NCI-H2081 (cell line): ENCODE measurements around the gene FHOD3.
A peak's percentile ranks its signal among the peaks of the same experiment; 100 is the strongest.

ENCODE experiments used
- DNase-seq, 2 experiments: peaks; one replicate each; lab custom pipeline; 2025; lab: John Stamatoyannopoulos, UW

Gene FHOD3

DNA sequence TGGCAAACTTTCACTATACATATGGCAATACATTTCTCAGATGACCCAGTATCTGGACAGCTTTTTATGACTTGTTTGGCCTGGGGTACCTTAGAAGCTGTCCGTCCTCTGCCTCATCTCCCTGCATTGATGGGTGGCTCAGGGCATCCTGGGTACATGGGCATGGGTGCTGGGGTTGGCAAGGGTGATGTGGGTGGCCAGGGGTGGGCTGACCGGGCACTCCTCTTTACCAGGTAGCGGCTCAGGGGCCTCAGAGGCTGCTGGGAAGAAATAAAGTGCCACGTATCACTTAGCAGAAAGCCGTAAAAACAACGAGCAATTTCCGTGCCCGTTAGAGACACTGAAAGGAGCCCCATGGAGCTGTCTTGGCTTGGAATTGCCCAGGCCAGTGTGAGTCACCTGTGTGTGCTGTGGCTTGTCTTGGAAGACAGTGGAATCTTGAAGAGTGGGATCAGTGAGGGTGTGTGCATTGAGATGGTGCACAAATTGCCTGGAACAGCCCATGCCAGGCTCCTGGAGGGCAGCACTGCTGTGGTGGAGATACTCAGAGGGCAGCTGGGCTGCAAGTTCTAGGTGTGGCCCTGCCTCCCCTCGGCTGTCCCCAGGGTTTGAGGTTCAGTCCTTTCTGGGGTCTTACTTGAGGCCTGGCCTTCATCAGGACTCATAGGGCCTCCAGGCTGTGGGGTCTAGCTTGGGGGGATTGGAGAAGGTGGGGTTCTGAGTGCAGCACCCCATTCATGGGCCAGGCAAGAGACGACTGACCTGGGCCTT lies 88.8 kb downstream of the FHOD3 start:
- DNase-seq: no peak

DNA sequence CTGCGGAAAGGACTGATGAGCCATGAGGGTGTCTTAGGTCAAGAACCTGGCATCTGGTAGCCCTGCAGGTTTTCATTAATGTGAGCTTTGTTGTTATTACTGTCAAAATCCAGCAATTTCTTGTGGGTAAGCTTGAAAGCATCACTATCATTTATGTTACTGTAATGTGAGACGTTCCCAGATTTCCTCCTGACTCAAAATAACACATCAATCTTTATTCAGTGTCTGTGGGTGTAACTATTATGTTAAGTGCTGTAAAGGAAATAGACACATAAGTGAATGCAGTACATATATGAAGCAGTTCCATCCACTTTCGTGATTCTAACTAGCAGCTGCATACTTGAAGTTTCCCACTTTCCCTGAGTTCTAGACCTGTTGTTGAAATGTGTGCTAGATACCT lies 89.8 kb downstream of the FHOD3 start:
- no peak for DNase-seq

DNA sequence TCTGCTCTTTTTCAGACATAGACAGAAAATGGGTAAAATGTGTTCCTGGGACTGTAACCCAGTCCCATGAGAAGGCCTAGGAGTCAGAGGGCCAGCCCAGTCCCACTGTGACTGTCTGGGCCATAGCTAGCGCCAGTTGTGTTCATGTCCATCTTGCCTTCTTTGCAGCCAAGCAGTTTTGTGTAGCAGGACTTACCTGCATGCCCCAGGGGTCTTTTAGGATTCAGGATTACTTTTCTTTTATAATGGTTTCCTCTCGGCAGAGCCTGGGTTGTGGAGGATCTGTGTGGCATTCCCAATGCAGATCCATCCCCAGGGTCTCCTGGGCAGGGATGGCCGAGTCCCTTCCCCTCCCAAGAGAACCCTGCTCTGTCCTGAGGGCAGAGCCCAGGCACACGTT lies 90.8 kb downstream of the FHOD3 start:
- no peak for DNase-seq

DNA sequence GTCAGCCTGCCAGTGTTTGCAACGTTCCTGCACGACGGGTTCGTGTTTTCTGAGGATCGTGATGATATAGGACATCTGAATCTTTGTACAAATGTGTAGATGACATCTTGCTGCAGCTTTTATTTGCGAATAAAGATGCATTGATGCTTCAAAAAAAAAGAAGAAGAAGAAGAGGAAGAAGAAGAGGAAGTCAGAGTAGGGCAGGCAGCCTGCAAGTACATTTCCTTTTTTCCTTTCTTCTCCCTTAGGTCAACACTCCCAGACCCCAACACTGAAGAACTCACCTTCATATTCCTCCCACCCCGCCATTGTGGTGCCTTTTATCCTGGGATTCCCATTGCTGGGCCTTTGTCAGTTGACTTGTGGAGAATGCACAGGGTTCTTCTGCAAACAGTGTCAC lies 91.5 kb downstream of the FHOD3 start:
- no peak for DNase-seq

DNA sequence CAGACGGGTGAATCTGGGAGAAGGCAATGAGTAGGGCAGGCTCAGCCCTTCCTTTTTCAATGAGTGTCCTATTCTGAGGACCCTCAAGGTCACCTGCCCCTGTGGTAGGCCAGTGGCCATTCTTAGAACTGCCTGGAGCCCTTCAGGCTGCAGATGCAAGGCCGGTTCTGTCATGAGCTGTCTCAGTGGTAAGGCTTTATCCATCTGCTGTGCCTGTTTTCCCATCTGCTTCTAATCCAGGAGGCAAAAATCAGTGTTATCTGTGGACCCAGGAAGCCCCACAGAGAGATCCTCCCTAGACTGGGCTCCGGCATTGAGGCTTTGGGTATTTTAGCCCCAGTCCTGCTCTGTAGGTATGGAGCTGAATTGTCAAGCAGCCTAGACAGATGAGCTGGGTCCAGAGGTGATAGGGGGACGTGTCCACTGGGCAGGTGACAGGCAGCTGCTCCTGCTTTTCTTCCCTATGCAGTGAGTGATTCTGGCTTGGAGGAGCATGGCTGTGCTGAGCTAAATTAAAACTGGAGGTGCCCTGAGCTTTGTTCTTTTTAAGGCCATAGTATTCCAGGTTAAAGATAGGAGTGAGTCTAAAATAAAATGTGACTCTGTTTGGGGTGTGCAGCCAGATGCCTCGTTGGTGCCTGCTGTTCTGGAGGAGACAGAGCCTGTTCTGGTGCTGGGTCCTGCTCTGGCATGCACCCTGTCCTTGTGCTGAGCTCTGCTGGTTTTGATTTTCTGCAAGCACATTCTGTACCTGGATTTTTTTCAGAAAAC lies 92.5 kb downstream of the FHOD3 start:
- DNase-seq: no peak

DNA sequence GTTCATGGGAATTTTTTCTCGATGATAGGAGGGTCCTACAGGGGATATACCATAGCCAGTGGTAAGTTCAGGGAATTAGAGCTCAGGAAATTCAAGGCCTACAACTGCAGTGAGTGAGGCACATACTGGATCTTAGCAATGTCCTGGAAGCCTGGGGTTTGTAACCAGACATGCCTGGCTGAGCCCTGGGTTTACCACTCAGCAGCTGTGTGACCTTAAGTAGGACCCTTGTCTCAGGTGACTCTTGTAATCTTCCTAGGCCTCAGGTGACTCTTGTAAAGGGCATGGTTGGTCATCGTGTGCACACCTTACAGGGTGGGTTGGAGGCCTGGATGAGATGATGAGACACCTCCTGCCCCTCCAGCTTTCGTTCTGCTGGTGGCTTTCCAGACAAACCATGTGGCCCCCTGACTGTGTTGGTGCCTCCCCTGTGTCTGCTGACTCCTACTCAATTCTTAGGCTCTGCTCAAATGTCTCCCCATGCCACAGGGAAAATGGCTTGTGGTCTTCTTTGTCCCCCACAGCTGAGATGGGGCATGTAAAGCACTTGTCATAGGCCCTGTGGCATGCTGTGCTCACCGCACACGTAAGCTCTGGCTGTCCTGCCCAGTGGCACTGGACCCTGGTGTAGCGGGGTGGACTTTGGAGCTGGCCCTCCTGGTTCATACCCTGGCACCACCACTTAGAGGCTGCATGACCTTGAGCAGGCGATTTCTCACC lies 94.1 kb downstream of the FHOD3 start:
- DNase-seq: no peak

DNA sequence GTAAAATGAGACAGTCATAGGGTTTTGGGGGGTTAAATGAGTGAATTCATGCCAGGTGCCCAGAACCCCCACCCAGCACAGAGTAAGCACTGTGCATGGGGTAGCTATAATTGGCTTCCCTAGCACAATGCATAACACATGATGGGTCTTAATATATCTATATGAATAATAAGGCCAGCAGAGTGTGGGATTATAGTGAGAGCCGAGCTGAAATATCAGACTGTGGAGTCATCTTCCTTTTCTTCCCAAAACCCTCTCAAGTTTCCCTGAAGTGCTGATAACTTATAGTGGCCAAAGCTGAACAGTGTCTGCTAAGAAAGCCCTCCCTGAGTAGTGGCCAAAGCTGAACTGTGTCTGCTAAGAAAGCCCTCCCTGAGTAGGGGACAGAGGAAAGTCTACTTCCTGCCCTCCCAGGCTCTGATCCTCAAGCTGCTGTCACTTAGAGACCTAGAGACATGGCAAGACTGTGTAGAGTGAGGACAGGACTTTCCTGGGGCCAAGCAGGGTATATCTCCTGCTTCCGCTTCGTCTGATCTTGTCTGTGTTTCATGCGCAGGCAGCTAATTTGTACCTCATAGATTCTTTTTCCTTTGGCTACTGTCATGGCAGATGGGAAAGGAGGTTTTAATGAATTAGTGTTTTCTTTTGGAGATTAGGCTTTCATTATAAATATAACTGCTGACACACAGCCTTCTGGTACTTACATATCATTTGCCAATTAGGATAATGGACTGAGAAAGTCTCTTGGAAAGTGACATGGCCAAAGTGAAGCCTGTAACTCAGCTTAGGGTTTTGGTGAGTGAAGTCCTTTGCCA lies 94.9 kb downstream of the FHOD3 start:
- no peak for DNase-seq

DNA sequence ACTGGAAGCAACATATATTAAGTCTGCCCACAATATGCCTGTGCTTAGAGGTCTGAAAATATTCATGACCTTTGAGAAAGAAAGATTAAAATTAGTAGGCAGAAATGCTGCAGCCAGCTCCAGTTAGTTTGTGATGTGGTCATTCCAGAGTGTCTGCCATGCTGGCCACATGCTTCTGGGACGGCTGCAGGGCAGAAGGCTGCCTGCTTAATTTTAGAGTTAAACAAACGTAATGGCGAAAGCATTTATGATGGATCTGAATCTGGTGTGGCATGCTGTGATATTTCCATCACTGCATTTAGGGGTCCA lies 95.4 kb downstream of the FHOD3 start:
- DNase-seq: no peak

DNA sequence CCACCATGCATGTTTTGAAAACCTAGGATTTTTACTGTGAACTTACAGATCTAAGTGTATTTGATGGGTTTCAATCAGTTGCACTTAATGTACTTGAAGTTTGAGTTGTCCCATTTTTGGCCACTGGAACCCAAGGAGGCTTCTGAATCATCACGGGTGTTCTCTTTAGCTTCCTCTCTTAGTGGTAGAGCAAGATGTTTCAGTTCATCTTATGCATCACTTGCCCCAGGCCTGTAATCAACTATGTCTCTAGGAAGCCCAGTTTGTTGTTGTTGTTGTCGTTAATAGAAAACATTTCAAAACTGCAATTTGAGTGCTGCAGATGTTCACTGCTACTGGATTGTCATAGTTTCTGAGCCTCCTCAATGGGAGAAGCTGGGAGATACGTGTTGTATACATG lies 97.0 kb downstream of the FHOD3 start:
- no peak for DNase-seq

DNA sequence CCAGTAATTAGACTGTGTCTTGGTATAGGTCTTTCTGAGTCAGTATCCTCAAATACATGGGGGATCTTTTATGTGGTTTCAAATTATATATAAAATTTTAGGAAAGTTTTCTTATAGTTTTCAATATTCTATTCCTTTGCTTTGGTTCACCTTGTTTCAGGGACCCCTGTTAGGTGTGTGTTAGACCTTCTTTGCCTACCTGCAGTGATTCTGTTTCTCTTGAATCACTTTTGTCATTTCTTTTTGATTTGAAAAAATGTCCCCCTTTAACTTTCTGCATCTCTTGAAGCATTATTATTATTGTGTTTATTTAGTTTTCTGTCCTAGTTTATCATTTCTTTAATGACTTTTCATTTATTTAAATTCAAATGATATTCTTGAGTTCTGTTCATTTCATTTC lies 98.7 kb downstream of the FHOD3 start:
- DNase-seq: no peak

DNA sequence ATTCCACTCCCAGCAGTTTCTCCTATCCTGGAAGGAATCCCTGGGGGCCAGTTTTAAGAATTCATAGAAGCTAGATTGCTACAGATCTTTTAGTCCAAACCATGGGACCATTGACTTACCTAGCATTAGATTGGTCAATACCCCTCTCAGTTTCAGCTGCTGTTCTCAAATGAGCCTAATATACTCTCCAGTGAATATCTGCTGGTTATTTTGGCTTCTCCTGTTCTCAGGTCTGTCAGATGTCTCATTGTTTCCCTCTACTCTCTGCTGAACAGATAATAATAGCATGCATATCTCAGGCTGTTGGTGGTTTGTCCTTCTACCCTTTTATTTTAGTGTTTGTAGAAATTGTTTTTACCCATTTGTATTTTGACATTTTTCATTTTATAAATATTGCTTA lies 99.5 kb downstream of the FHOD3 start:
- no peak for DNase-seq

DNA sequence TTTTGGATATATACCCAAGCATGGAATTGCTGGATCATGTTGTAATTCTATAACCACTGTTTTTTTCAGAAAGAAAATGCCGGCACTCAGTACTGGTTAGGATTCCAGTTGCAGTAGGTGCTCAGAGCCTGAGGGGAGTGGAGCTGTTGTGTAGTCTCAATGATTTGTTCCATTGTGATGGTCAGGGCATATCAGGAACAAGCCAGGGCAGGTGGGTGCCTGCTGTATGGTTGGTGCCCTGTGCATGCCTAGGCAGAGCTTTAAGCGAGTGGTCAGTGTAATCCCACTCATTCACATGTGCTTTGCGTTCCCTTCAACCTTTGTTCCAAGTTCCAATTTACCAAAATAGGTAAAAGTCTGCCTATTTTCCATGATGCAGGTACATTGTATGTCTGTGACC lies 100.9 kb downstream of the FHOD3 start:
- no peak for DNase-seq

DNA sequence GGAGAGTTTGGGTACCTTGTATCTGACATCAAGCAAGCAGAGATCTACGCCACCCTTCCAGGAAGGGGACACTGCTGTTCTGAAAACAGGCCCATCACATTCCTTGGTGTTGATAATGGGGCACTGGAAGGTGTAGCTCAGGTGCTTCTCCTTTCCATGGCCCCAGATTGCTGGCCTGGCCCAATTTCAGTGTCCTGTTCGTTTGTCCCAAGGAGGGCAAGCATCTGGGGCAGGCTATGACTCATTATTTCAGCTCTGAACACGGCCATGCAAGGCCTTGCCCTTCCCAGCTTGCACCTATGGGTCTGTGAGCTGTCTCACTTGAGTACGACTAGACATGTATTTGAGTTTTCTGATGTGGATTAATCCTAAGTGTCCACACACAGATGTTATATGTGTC lies 101.5 kb downstream of the FHOD3 start:
- DNase-seq: no peak

DNA sequence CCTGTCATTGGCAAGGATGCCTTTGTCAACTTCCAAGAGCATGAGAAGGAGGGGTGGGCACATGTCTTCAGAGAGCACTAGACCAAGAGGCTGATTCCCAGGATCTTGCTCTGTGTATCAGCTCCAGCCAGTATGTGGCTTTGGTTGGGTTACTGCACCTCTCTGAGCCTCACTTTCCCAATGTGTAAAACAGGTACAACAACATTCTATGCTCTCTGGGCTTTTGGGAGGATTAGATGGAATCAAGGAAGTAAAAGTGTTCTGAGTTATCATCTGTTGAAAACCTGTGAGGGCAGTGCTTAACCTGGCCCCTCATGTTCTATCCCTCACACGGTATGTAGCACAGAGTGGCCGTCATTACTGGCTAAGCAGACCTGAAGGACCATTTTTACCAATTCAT lies 103.9 kb downstream of the FHOD3 start:
- no peak for DNase-seq

DNA sequence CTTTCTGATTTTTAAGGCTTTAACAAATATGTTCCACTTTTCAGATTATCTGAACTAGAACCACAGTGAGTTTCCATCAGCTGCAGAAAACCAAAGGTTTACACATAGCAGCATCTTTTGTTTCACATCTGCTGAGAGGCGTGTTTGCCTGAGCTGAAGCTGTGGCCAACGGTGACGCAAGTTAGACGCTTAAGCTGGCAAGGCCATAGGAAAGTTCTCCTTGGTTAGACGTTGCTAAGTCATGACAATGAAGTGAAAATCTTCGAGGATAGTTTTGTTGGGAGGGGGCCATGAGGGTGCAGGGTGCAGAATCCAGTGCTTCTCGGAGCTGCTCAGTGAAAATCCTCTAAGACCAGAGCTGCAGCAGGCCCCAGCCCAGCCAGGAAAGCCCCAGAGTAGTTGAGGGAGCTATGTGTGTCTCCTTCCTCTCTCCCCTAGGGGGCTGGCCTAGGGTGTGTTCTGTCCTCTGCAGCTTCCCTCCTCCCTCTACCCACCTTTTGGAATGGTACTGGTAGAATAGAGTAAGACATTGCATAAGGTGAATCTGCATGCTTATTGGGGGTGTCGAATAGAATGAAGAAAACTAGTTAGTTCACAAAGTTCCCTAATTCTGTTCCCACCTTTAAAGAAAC lies 105.4 kb downstream of the FHOD3 start:
- no peak for DNase-seq

DNA sequence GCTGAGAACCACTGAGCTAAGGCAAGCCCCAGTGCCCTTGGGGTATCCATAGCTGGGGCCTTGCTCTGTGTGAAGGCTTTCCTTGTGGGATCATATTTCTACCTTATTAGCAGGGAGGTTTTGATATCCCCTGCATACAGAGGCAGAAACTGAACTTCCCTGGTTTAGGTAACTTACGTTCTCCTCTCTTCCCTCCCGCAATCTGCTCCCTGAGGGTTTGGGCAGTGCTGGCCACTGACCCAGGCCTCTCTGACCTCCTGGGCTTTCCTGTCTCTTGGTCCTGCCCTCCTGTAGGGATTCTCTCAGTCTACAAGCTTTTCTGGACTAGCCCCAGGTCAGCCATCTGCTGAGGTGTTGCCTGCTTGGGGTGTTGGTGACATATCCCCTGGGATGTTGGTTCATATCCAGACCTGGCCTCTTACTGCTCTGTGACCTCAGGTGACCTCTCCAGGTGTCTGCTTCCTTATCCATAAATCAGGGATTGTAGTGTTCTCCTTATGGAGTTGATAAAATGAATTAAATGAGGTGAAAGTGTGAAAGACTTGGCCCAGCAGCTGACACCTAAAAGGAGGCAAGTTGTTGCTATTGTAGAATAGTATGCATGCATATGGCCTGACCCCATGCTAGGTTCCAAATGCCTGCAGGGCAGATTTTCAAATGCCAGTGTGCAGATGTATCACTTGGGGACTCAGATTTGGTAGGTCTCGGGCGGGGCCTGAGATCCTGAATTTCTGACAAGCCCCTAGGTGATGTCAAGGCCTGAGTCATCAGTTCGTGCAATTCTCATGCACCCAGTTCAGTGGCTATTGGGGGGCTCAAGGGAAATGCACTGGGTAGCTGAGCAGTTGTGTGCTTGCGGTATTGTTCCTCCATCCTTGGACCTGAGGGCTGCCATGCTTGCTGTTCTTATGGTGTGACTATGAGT lies 106.6 kb downstream of the FHOD3 start:
- no peak for DNase-seq

DNA sequence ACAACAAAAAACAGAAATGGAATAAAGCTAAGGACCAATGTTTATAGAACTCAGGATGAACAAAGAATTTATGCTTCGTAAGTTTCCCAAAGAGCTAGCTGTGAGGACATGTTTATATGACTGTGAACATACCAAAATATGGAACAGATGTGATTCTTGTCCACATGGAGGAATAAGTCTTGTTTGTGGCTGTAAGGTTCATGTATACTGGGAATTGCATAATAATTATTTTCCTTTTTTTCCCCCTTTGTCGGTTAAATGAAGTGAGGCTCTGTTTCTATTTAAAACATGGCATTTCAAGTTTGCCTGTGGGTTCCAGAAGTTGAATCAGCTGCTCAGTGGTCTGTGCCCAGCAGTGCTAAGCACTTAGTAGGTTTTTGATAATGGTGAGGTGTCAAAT lies 108.1 kb downstream of the FHOD3 start:
- DNase-seq: no peak

DNA sequence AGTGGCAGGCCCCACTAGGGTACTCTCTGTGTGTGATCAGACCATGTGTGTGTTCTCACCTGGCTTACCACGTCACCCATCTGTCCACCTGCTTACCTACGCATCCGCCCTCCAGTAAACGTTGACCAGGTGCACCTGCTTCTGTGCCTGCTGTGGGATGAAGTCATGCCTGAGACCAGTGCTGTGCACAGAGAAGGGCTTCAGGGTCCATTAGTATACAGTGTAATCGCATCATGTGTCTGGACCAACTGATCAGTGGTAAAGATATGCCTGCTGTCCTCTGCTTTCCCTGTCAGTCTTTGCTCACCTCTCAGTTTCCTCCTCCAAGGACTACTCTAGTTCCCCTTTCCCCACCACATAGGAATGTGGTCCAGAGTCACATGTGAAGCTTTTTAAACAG lies 109.3 kb downstream of the FHOD3 start:
- DNase-seq: peak; percentile 18 to 50

DNA sequence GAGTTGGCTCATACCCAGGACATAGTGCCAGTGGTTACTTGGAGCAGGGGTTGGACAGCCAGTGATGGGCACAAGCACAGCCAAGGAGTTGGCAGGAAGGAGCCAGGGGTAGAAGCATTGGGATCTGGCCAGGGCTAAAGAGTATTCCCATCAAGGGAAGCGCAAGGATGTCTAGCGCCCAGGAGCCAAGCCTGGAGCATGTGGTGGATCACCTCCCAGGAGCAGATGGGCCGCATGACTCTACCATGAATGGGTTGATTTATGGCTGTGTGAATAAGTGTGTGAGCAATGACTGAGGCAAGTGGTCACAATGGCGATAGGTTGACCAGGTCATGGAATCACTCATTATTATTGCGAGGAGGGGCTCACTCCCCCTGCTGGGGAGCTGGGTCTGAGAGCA lies 111.1 kb downstream of the FHOD3 start:
- DNase-seq: no peak

DNA sequence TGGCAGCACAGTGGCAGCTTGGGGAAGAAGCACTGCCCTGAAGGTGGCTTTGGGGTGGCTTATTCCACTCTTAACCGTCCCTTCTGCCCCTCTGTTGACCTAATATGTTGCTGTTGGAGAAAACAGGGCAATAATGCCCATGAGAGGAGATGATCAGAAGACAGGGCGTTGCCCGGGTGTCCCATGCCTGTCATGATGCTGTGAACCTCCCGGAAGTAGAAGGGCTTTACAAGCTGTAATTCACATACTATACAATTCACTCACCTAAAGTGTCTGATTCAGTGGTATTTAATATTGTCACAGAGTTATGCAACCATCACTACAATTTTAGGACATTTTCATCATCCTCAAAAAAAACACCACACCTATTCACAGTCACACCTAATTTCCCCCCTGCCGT lies 112.3 kb downstream of the FHOD3 start:
- no peak for DNase-seq

DNA sequence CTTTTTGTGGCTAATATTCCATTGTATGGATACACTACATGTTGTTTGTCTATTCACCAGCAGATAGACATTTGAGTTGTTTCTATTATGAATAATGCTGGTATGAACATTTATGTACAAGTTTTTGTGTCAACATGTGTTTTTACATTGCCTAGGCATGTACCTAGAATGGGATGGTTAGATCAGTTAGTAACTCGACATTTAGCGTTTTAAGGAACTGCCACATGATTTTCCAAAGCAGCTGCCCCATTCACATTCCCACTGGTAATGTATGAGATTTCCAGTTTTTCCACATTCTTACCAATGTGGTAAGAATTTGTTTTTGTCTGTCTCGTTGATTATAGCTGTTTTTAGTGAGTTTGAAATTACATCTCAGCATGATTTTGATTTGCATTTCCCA lies 112.8 kb downstream of the FHOD3 start:
- DNase-seq: no peak
